ENCODE data around the gene ATP8A2.

Gene ATP8A2

DNA sequence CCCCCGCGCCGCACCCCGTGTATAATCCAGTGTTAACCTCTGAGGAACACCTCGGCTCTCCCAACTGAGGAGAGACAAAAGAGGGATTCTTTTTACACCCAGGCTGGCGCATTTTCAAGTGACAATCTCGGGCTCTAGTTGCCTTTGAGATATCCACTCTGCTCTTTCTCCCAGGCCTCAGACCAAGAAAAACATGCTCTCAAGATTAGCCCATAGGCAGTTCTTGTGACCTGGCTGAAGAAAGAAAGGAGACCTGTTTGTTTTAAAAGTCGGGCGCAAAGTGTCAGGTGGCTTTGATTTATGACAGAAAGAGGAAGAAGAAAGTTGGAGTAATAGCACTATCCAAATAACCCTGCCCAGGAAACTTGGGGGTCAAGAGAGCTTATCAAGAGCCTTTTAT lies 652.8 kb downstream of the ATP8A2 start:
- no peak for TF ChIP-seq SIN3A (IDR thresholded peaks at IDR 0.05; ENCODE audit: borderline replicate concordance, insufficient read depth, low read length)
- no peak for TF ChIP-seq TAF1 (IDR thresholded peaks at IDR 0.05; ENCODE audit: borderline replicate concordance, insufficient read depth, low read length)
- no peak for TF ChIP-seq FOXP2 (optimal IDR thresholded peaks at IDR 0.05; ENCODE audit: borderline replicate concordance, extremely low read depth, extremely low read length, insufficient read depth)
- TF ChIP-seq POLR2AphosphoS5 (IDR thresholded peaks at IDR 0.05; ENCODE audit: low read depth, low read length): no peak
- TF ChIP-seq, protein P1, sequence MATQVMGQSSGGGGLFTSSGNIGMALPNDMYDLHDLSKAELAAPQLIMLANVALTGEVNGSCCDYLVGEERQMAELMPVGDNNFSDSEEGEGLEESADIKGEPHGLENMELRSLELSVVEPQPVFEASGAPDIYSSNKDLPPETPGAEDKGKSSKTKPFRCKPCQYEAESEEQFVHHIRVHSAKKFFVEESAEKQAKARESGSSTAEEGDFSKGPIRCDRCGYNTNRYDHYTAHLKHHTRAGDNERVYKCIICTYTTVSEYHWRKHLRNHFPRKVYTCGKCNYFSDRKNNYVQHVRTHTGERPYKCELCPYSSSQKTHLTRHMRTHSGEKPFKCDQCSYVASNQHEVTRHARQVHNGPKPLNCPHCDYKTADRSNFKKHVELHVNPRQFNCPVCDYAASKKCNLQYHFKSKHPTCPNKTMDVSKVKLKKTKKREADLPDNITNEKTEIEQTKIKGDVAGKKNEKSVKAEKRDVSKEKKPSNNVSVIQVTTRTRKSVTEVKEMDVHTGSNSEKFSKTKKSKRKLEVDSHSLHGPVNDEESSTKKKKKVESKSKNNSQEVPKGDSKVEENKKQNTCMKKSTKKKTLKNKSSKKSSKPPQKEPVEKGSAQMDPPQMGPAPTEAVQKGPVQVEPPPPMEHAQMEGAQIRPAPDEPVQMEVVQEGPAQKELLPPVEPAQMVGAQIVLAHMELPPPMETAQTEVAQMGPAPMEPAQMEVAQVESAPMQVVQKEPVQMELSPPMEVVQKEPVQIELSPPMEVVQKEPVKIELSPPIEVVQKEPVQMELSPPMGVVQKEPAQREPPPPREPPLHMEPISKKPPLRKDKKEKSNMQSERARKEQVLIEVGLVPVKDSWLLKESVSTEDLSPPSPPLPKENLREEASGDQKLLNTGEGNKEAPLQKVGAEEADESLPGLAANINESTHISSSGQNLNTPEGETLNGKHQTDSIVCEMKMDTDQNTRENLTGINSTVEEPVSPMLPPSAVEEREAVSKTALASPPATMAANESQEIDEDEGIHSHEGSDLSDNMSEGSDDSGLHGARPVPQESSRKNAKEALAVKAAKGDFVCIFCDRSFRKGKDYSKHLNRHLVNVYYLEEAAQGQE (IDR thresholded peaks at IDR 0.05; ENCODE audit: insufficient read depth in 1 of 2, low read depth in 2 of 2, low read length in 2 of 2): no peak

DNA sequence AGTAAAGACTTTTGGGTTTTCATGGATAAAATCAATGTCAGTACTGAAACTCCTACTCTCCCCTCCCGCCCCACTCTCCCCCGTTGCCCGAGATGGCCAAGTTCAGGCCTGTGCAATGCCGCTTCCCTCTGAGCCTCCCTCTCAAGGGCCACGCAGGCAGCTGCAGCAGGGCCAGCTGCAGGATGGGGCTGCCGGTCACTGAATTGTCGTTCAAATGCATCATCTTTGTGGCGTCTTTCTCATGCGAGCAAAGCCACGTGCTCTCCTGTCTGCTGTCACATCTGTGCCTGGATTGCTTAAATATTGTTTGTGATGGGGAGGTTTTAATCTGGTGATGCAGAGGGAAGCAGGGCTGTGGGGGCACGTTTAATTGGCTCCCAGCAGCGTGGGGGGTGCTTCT lies 653.4 kb downstream of the ATP8A2 start:
- TF ChIP-seq, protein P1 (IDR thresholded peaks at IDR 0.05; ENCODE audit: insufficient read depth in 1 of 2, low read depth in 2 of 2, low read length in 2 of 2): no peak
- no peak for TF ChIP-seq FOXP2 (optimal IDR thresholded peaks at IDR 0.05; ENCODE audit: borderline replicate concordance, extremely low read depth, extremely low read length, insufficient read depth)
- no peak for TF ChIP-seq POLR2AphosphoS5 (IDR thresholded peaks at IDR 0.05; ENCODE audit: low read depth, low read length)
- no peak for TF ChIP-seq TAF1 (IDR thresholded peaks at IDR 0.05; ENCODE audit: borderline replicate concordance, insufficient read depth, low read length)
- no peak for TF ChIP-seq SIN3A (IDR thresholded peaks at IDR 0.05; ENCODE audit: borderline replicate concordance, insufficient read depth, low read length)

- TF ChIP-seq SIN3A (IDR thresholded peaks at IDR 0.05; ENCODE audit: borderline replicate concordance, insufficient read depth, low read length): no peak
- no peak for TF ChIP-seq POLR2AphosphoS5 (IDR thresholded peaks at IDR 0.05; ENCODE audit: low read depth, low read length)
- TF ChIP-seq, protein P1 (IDR thresholded peaks at IDR 0.05; ENCODE audit: insufficient read depth in 1 of 2, low read depth in 2 of 2, low read length in 2 of 2): no peak
- no peak for TF ChIP-seq FOXP2 (optimal IDR thresholded peaks at IDR 0.05; ENCODE audit: borderline replicate concordance, extremely low read depth, extremely low read length, insufficient read depth)
- no peak for TF ChIP-seq TAF1 (IDR thresholded peaks at IDR 0.05; ENCODE audit: borderline replicate concordance, insufficient read depth, low read length)
Observed at GRCh38 chr13:26025771-26026170, 654.0 kb downstream of the ATP8A2 start.

DNA sequence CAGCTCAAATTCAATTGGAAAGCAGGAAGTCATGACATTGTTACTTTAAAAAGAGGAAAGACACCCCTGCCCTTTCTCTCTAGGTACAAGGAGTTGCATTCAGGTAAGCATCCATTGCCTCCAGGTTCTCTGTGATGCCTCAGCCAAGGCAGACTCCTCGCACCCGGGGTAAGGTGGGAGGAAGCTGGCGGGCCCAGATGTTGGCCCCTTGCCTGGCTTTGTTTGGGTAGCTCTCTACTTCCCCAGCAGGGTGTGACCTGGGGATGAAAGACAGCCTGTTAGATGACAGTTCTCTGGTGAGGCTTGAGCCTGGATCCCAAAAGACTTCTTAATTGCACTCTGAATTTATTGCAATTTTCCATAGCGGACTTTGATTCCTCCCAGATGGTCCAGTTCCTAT lies 654.4 kb downstream of the ATP8A2 start:
- TF ChIP-seq SIN3A (IDR thresholded peaks at IDR 0.05; ENCODE audit: borderline replicate concordance, insufficient read depth, low read length) (no peak), TAF1 (IDR thresholded peaks at IDR 0.05; ENCODE audit: borderline replicate concordance, insufficient read depth, low read length) (no peak), POLR2AphosphoS5 (IDR thresholded peaks at IDR 0.05; ENCODE audit: low read depth, low read length) (no peak), FOXP2 (optimal IDR thresholded peaks at IDR 0.05; ENCODE audit: borderline replicate concordance, extremely low read depth, extremely low read length, insufficient read depth) (no peak)
- TF ChIP-seq, protein P1 (IDR thresholded peaks at IDR 0.05; ENCODE audit: insufficient read depth in 1 of 2, low read depth in 2 of 2, low read length in 2 of 2): no peak

Data from PFSK-1 (cell line).